Neuronal stem cell (in vitro differentiated cells): ENCODE results near the gene GPSM3. TPM values are rescaled to one million over a fixed set of nuclear protein-coding genes. Genes with fewer than 3 reads are reported as not detected.

Experiments
- small RNA-seq: library from polyadenylated mRNA; stranded (forward); fragments of <200 nt; extraction: miRNeasy Mini kit (QIAGEN cat#:217004); gene quantifications from one replicate; pipeline ENCODE3, GENCODE V24; 2013; ENCODE audit not compliant: insufficient read depth

GPSM3 gene

Small RNAs within 50 kb of the gene (small RNA-seq; reads per million reads assigned to genes)
- gene AL662884.1 (not detected), gene MIR6833 (1.6 reads per million)
